Fibroblast of skin of left biceps (primary cell): ENCODE data around the gene RPRD1B.
"Not testable (repeated sequence)": the region's sequence is repeated elsewhere in the genome, so short reads cannot be mapped to it uniquely, and the experiment has no call there.

Experiments used
- DNase-seq, 2 experiments: peaks; one replicate each; pipeline ENCODE4 v3.0.0-alpha.2; 2013; ENCODE audit warnings: low read depth in 2 of 2

The RPRD1B gene

GRCh38 chr20:38104285-38104684, 70.7 kb downstream of the RPRD1B start:
- no peak for DNase-seq

GRCh38 chr20:38106461-38106860, 72.9 kb downstream of the RPRD1B start:
- DNase-seq, result no peak

- DNase-seq, result not testable (repeated sequence)
Observed at GRCh38 chr20:38107386-38107785, 73.8 kb downstream of the RPRD1B start.

GRCh38 chr20:38107916-38108315, 74.4 kb downstream of the RPRD1B start:
- not testable (repeated sequence) for DNase-seq

- peak; percentile 36 to 38 for DNase-seq
Observed at GRCh38 chr20:38108438-38108985, 75.0 kb downstream of the RPRD1B start.

GRCh38 chr20:38108986-38109541, 75.5 kb downstream of the RPRD1B start:
- peak; percentile 79 to 84 for DNase-seq

- peak; percentile 98 for DNase-seq
Observed at GRCh38 chr20:38109591-38110524, 76.3 kb downstream of the RPRD1B start.

GRCh38 chr20:38110525-38111178, 77.1 kb downstream of the RPRD1B start:
- no peak for DNase-seq

GRCh38 chr20:38111366-38112232, 78.1 kb downstream of the RPRD1B start:
- no peak for DNase-seq

GRCh38 chr20:38112261-38112929, 78.8 kb downstream of the RPRD1B start:
- DNase-seq, result no peak

- DNase-seq, result no peak
Observed at GRCh38 chr20:38112930-38113294, 79.4 kb downstream of the RPRD1B start.

GRCh38 chr20:38113401-38114325, 80.1 kb downstream of the RPRD1B start:
- DNase-seq, result no peak

- DNase-seq, result no peak
Observed at GRCh38 chr20:38114353-38114791, 80.8 kb downstream of the RPRD1B start.

- no peak for DNase-seq
Observed at GRCh38 chr20:38115205-38115604, 81.7 kb downstream of the RPRD1B start.

GRCh38 chr20:38115896-38116295, 82.3 kb downstream of the RPRD1B start:
- DNase-seq, result no peak

GRCh38 chr20:38116409-38117165, 83.0 kb downstream of the RPRD1B start:
- DNase-seq, result no peak

GRCh38 chr20:38117205-38117604, 83.7 kb downstream of the RPRD1B start:
- DNase-seq, result no peak

GRCh38 chr20:38117635-38118034, 84.1 kb downstream of the RPRD1B start:
- DNase-seq, result peak in 1 of 2 experiments; percentile 15

GRCh38 chr20:38119446-38119845, 85.9 kb downstream of the RPRD1B start:
- no peak for DNase-seq
